CD4-positive, alpha-beta T cell treated with Interleukin-15 for 1 hour (primary cell): ENCODE measurements around the gene CHAC1.

ENCODE experiments used
- DNase-seq: peaks from one replicate; pipeline ENCODE4 v3.0.0-alpha.2; 2020

Gene CHAC1

GRCh38 chr15:40925495-40925862 is 27.8 kb upstream of the CHAC1 start:
- DNase-seq = no peak

GRCh38 chr15:40925863-40926658 is 27.2 kb upstream of the CHAC1 start:
- no peak for DNase-seq

GRCh38 chr15:40926659-40927494 is 26.4 kb upstream of the CHAC1 start:
- no peak for DNase-seq

- no peak for DNase-seq
Observed at GRCh38 chr15:40927495-40927872, 25.8 kb upstream of the CHAC1 start.

- DNase-seq = no peak
Observed at GRCh38 chr15:40927873-40928806, 25.1 kb upstream of the CHAC1 start.

GRCh38 chr15:40928821-40929659 is 24.2 kb upstream of the CHAC1 start, which contains the start of gene DLL4:
Gene DLL4 (plus strand): TSS chr15:40929340. CDS start chr15:40929669, 329 bp downstream.
- DNase-seq = no peak

- no peak for DNase-seq
Observed at GRCh38 chr15:40929660-40930429, 23.4 kb upstream of the CHAC1 start.

GRCh38 chr15:40930430-40931299 is 22.6 kb upstream of the CHAC1 start:
- DNase-seq = no peak

GRCh38 chr15:40931300-40932142 is 21.8 kb upstream of the CHAC1 start:
- no peak for DNase-seq

GRCh38 chr15:40932156-40932555 is 21.1 kb upstream of the CHAC1 start:
- DNase-seq = no peak

- DNase-seq = no peak
Observed at GRCh38 chr15:40932649-40933516, 20.4 kb upstream of the CHAC1 start.

GRCh38 chr15:40933517-40933902 is 19.8 kb upstream of the CHAC1 start:
- DNase-seq = no peak

- DNase-seq = no peak
Observed at GRCh38 chr15:40934457-40934856, 18.8 kb upstream of the CHAC1 start.

- DNase-seq = no peak
Observed at GRCh38 chr15:40936234-40936708, 17.0 kb upstream of the CHAC1 start.

- no peak for DNase-seq
Observed at GRCh38 chr15:40936709-40937666, 16.3 kb upstream of the CHAC1 start.

- DNase-seq = no peak
Observed at GRCh38 chr15:40937762-40938535, 15.3 kb upstream of the CHAC1 start.
